ENCODE results near the gene PCSK6.

PCSK6 gene

GRCh38 chr15:101327147-101327740, 162.3 kb downstream of the PCSK6 start:
- Histone ChIP-seq H3K36me3 (ENCODE audit: low read length) (no peaks in the 10 kb centered on the region), H3K4me3 (ENCODE audit: insufficient read depth, low read length, poor library complexity, severe bottlenecking) (no peak overlapping the region)

DNA sequence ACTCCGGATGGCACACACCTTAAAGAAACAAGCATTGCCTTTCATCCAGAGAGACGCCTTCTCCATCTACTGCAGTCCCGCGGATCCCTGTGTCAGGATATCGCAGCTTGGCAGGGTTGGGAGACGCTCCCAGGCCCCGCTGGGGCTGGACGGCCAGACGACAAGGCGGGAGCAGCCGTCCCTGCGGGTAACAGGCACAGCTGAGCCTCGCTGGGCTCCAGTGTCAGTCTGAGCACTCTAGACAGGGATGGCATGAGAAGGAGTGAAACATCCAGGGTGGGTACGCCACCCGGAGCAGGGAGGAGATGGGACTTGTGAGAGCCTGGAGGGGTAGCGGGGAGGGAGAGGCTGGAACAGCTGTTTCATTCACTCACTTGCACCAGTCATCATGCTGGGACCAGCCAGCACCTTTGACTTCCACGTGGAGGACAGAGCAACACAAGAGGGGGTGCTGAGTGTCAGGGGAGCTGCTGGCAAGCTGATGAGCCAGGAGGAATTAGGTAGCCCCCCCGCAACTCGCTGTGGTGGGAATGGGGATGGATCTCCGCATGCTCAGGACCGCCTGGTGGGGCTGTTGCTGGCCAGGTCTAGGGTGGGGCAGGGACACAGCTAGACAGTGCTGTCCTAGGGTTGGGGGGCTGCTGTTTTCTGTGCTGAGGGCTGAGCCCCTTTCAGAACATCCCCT, 162.9 kb downstream of the PCSK6 start:
- Histone ChIP-seq H3K9me3 (ENCODE audit: insufficient read depth, low read length) (no peaks in the 10 kb centered on the region), H3K9ac (ENCODE audit: low read length) (no peak overlapping the region), H3K79me2 (ENCODE audit: insufficient read depth, low read length) (no peaks in the 10 kb centered on the region), H3K27me3 (ENCODE audit: low read length) (no peaks in the 10 kb centered on the region), H3K4me3 (ENCODE audit: insufficient read depth, low read length, poor library complexity, severe bottlenecking) (no peak overlapping the region), H3K9me2 (replicated peaks; ENCODE audit: insufficient read depth, low read length) (no peaks in the 10 kb centered on the region), H3K36me3 (ENCODE audit: low read length) (no peaks in the 10 kb centered on the region), H3K4me2 (ENCODE audit: low read depth, low read length, poor library complexity, severe bottlenecking) (no peak overlapping the region), H3K27ac (ENCODE audit: low read depth, low read length) (no peak overlapping the region), H4K20me1 (ENCODE audit: low read depth, low read length) (no peaks in the 10 kb centered on the region), H2AFZ (ENCODE audit: low read depth, low read length, severe bottlenecking) (no peak overlapping the region), H3F3A (ENCODE audit: insufficient read depth) (no peaks in the 10 kb centered on the region)
- TF ChIP-seq CTCF (IDR thresholded peaks at IDR 0.05; ENCODE audit: insufficient read depth, low read length, poor library complexity, severe bottlenecking) (no peak), EZH2phosphoT487 (conservative IDR thresholded peaks at IDR 0.05; ENCODE audit: low read length) (no peak)

More at GRCh38 chr15:101327147-101327740, 162.3 kb downstream of the PCSK6 start:
- Histone ChIP-seq H3K27ac (ENCODE audit: low read depth, low read length) (no peak overlapping the region), H3K9me3 (ENCODE audit: insufficient read depth, low read length) (no peaks in the 10 kb centered on the region), H3F3A (ENCODE audit: insufficient read depth) (no peaks in the 10 kb centered on the region), H3K79me2 (ENCODE audit: insufficient read depth, low read length) (no peaks in the 10 kb centered on the region), H3K9ac (ENCODE audit: low read length) (no peak overlapping the region), H3K4me2 (ENCODE audit: low read depth, low read length, poor library complexity, severe bottlenecking) (no peak overlapping the region), H4K20me1 (ENCODE audit: low read depth, low read length) (no peaks in the 10 kb centered on the region), H3K27me3 (ENCODE audit: low read length) (no peaks in the 10 kb centered on the region), H3K9me2 (replicated peaks; ENCODE audit: insufficient read depth, low read length) (no peaks in the 10 kb centered on the region), H2AFZ (ENCODE audit: low read depth, low read length, severe bottlenecking) (no peak overlapping the region)
- no peak for TF ChIP-seq EZH2phosphoT487 (conservative IDR thresholded peaks at IDR 0.05; ENCODE audit: low read length)
- no peak for TF ChIP-seq CTCF (IDR thresholded peaks at IDR 0.05; ENCODE audit: insufficient read depth, low read length, poor library complexity, severe bottlenecking)

GRCh38 chr15:101326026-101326315, 163.5 kb downstream of the PCSK6 start:
- Histone ChIP-seq H4K20me1 (ENCODE audit: low read depth, low read length) (no peaks in the 10 kb centered on the region), H3K27ac (ENCODE audit: low read depth, low read length) (no peak overlapping the region), H3K27me3 (ENCODE audit: low read length) (no peaks in the 10 kb centered on the region), H3K4me2 (ENCODE audit: low read depth, low read length, poor library complexity, severe bottlenecking) (no peak overlapping the region), H3K36me3 (ENCODE audit: low read length) (no peaks in the 10 kb centered on the region), H3K9ac (ENCODE audit: low read length) (no peak overlapping the region), H3K79me2 (ENCODE audit: insufficient read depth, low read length) (no peaks in the 10 kb centered on the region), H3K9me3 (ENCODE audit: insufficient read depth, low read length) (no peaks in the 10 kb centered on the region), H3K4me3 (ENCODE audit: insufficient read depth, low read length, poor library complexity, severe bottlenecking) (no peak overlapping the region), H3F3A (ENCODE audit: insufficient read depth) (no peaks in the 10 kb centered on the region), H2AFZ (ENCODE audit: low read depth, low read length, severe bottlenecking) (no peak overlapping the region), H3K9me2 (replicated peaks; ENCODE audit: insufficient read depth, low read length) (no peaks in the 10 kb centered on the region)
- TF ChIP-seq CTCF (IDR thresholded peaks at IDR 0.05; ENCODE audit: insufficient read depth, low read length, poor library complexity, severe bottlenecking) = no peak
- TF ChIP-seq EZH2phosphoT487 (conservative IDR thresholded peaks at IDR 0.05; ENCODE audit: low read length) = no peak
